PFSK-1 (cell line): ENCODE data around the gene MTMR4.

ENCODE experiments used
- FOXP2 ChIP-seq: optimal IDR thresholded peaks from 2 replicates; pipeline ENCODE3; 2011; ENCODE audit warnings: borderline replicate concordance, control low read depth, inconsistent platforms; ENCODE audit not compliant: insufficient read depth; ENCODE audit errors: extremely low read length, extremely low read depth
- POLR2AphosphoS5 ChIP-seq: IDR thresholded peaks from 2 replicates; pipeline ENCODE4 v1.6.1; 2012; ENCODE audit warnings: low read depth, mild to moderate bottlenecking, control low read depth, low read length, moderate library complexity
- REST ChIP-seq, 2 experiments: IDR thresholded peaks; 2 replicates each; pipeline versions ENCODE4 v1.6.1 to v1.8.0; 2011 to 2012; ENCODE audit warnings: low read depth in 2 of 2, low read length in 2 of 2, control low read depth in 1 of 2, inconsistent platforms in 1 of 2, mild to moderate bottlenecking in 1 of 2, moderate library complexity in 1 of 2; ENCODE audit not compliant: insufficient read depth in 1 of 2
- SIN3A ChIP-seq: IDR thresholded peaks from 2 replicates; pipeline ENCODE4 v1.6.1; 2012; ENCODE audit warnings: mild to moderate bottlenecking, low read length, moderate library complexity, borderline replicate concordance; ENCODE audit not compliant: insufficient read depth
- TAF1 ChIP-seq: IDR thresholded peaks from 2 replicates; pipeline ENCODE4 v1.6.1; 2012; ENCODE audit warnings: low read length, control low read depth, borderline replicate concordance; ENCODE audit not compliant: insufficient read depth

GRCh38 chr17:58527306-58527705 is 12.9 kb upstream of the MTMR4 start:
- no peak for TF ChIP-seq POLR2AphosphoS5
- no peak for TF ChIP-seq TAF1
- TF ChIP-seq REST (IDR thresholded peaks at IDR 0.05; ENCODE audit: insufficient read depth in 1 of 2, low read depth in 2 of 2, low read length in 2 of 2) = no peak
- no peak for TF ChIP-seq SIN3A
- no peak for TF ChIP-seq FOXP2
